ENCODE measurements around the gene CCDC184. TPM values are rescaled to one million over a fixed set of nuclear protein-coding genes. Genes with fewer than 3 reads are reported as not detected.

The CCDC184 gene
- total RNA-seq, 1 experiment from 2014 or later: 0.74 TPM

DNA sequence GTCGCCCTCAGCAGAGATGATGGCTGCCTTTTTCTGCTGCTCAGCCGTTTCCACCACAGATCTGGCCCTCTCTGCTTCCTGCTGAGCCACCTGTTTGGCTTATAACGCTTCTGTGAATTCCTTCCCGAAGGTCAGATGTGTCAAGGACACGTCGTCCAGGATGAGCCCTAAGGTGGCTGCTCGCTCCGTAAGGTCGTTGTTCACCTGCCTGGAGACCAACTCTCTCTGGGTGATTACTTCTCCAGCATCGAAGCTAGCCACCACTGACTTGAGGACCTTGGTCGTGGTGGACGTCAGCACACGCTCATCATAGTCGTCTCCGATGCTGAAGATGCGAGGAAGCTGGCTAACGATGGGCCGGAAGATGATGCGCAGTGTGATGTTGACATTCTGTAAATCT is 14.4 kb upstream of the CCDC184 start:
- Histone ChIP-seq H3K27ac (ENCODE audit: low read length) (no peak overlapping the region), H3K4me1 (ENCODE audit: control insufficient read depth, insufficient read depth, low read length) (no peaks in the 10 kb centered on the region), H3K4me3 (ENCODE audit: low read depth in 2 of 2, low read length in 2 of 2) (no peak overlapping the region), H3K27me3 (ENCODE audit: control insufficient read depth, insufficient read depth, low read length) (no peaks in the 10 kb centered on the region; the same call in 1 of the 2 replicates), H3K36me3 (ENCODE audit: control insufficient read depth, insufficient read depth, low read length) (no peaks in the 10 kb centered on the region), H3K9me3 (ENCODE audit: control insufficient read depth, insufficient read depth, low read depth, low read length) (no peaks in the 10 kb centered on the region)
- in situ Hi-C loops (cut with HindIII; ENCODE audit: low pct_unique_long_range_greater_than_20kb, low sequenced_read_pairs): no loop called here
- POLR2A ChIA-PET: no interaction called here
- intact Hi-C loops (cut with micrococcal nuclease; ENCODE audit: unreplicated experiment): loop anchor here (10.0 kb wide), 2 partner anchors 84 to 214 kb away; no protein-coding TSS in a partner anchor
- ATAC-seq (no peak), DNase-seq (ENCODE audit: low read depth, low spot score) (no peak)
- TF ChIP-seq POLR2AphosphoS5 (IDR thresholded peaks at IDR 0.05; ENCODE audit: low read depth, low read length) (no peak), SIN3A (IDR thresholded peaks at IDR 0.05; ENCODE audit: borderline replicate concordance, insufficient read depth, low read depth, low read length) (no peak), TCF7L2 (IDR thresholded peaks at IDR 0.05; ENCODE audit: low read depth, low read length) (no peak)
- TF ChIP-seq, protein P1, sequence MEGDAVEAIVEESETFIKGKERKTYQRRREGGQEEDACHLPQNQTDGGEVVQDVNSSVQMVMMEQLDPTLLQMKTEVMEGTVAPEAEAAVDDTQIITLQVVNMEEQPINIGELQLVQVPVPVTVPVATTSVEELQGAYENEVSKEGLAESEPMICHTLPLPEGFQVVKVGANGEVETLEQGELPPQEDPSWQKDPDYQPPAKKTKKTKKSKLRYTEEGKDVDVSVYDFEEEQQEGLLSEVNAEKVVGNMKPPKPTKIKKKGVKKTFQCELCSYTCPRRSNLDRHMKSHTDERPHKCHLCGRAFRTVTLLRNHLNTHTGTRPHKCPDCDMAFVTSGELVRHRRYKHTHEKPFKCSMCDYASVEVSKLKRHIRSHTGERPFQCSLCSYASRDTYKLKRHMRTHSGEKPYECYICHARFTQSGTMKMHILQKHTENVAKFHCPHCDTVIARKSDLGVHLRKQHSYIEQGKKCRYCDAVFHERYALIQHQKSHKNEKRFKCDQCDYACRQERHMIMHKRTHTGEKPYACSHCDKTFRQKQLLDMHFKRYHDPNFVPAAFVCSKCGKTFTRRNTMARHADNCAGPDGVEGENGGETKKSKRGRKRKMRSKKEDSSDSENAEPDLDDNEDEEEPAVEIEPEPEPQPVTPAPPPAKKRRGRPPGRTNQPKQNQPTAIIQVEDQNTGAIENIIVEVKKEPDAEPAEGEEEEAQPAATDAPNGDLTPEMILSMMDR (IDR thresholded peaks at IDR 0.05): no peak
- TF ChIP-seq, protein P2, sequence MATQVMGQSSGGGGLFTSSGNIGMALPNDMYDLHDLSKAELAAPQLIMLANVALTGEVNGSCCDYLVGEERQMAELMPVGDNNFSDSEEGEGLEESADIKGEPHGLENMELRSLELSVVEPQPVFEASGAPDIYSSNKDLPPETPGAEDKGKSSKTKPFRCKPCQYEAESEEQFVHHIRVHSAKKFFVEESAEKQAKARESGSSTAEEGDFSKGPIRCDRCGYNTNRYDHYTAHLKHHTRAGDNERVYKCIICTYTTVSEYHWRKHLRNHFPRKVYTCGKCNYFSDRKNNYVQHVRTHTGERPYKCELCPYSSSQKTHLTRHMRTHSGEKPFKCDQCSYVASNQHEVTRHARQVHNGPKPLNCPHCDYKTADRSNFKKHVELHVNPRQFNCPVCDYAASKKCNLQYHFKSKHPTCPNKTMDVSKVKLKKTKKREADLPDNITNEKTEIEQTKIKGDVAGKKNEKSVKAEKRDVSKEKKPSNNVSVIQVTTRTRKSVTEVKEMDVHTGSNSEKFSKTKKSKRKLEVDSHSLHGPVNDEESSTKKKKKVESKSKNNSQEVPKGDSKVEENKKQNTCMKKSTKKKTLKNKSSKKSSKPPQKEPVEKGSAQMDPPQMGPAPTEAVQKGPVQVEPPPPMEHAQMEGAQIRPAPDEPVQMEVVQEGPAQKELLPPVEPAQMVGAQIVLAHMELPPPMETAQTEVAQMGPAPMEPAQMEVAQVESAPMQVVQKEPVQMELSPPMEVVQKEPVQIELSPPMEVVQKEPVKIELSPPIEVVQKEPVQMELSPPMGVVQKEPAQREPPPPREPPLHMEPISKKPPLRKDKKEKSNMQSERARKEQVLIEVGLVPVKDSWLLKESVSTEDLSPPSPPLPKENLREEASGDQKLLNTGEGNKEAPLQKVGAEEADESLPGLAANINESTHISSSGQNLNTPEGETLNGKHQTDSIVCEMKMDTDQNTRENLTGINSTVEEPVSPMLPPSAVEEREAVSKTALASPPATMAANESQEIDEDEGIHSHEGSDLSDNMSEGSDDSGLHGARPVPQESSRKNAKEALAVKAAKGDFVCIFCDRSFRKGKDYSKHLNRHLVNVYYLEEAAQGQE (IDR thresholded peaks at IDR 0.05; ENCODE audit: insufficient read depth in 1 of 2, low read depth in 2 of 2, low read length in 1 of 2): no peak
- BruUV-seq (replicated peaks): no TSS peak
- CTCF ChIA-PET: no interaction called here

DNA sequence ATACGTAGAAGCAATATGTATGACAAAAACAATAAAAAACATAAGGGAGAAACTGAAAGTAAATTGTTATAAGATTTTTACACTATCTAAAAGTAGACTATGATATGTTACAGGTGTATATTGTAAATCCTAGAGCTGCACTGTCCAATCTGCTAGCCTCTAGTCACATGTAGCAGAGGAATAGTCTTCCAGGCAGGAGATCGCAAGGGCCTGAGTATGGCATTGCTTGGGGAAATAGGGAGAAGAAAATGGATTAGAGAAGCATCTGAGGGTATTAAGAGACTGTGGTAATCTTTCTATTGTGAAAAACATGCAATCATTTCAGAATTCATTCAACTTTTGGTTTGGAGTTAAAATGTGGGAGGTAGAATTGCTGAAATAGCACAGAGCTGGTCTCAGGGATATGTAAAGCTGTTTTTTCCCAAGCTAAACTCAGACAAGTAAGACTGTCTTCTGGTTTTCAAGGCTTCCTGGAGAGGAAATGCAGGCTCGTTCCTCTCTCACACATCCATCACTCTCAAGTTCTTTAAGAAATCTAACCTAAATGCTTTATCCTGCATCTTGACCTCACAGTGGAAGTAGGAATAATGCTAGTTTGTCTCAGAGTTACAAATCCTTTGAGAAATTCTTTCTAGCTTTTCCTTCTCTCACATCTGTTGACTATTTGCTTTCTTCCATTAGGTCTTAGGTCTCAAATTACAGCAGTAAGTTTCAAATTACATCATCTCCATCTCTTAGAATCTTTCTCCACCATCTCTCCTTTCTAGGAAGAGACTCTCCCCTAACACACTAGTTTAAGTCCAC is 7.6 kb upstream of the CCDC184 start:
- Histone ChIP-seq H3K9me3 (ENCODE audit: control insufficient read depth, insufficient read depth, low read depth, low read length) (no peaks in the 10 kb centered on the region), H3K36me3 (ENCODE audit: control insufficient read depth, insufficient read depth, low read length) (no peaks in the 10 kb centered on the region), H3K4me1 (ENCODE audit: control insufficient read depth, insufficient read depth, low read length) (no peaks in the 10 kb centered on the region), H3K4me3 (ENCODE audit: low read depth in 2 of 2, low read length in 2 of 2) (no peak overlapping the region), H3K27ac (ENCODE audit: low read length) (no peak overlapping the region), H3K27me3 (ENCODE audit: control insufficient read depth, insufficient read depth, low read length) (peaks cover 23% of the 10 kb centered on the region; the same call in 1 of the 2 replicates)
- POLR2A ChIA-PET: interaction anchor here (0.6 kb wide), 2 partner anchors 18 to 1706 kb away, joined by 3 to 6 read pairs; no protein-coding TSS in a partner anchor
- CTCF ChIA-PET: no interaction called here
- no peak for ATAC-seq
- in situ Hi-C loops (cut with HindIII; ENCODE audit: low pct_unique_long_range_greater_than_20kb, low sequenced_read_pairs): no loop called here
- DNase-seq (ENCODE audit: low read depth, low spot score): no peak
- no TSS peak for BruUV-seq (replicated peaks)
- TF ChIP-seq, protein P1 (IDR thresholded peaks at IDR 0.05): no peak
- intact Hi-C loops (cut with micrococcal nuclease; ENCODE audit: unreplicated experiment): no loop called here
